Pericardium fibroblast (primary cell): ENCODE results near the gene CCDC73. TPM values are rescaled to one million over a fixed set of nuclear protein-coding genes. Genes with fewer than 3 reads are reported as not detected.

Experiments used
- total RNA-seq: library from RNA; depleted of rRNA; stranded (reverse); fragments of >200 nt; gene quantifications from 2 replicates; pipeline ENCODE4 v1.2.3, GENCODE V29; 2015

Gene CCDC73
- not detected in 2 replicates for total RNA-seq

GRCh38 chr11:32794439-32794838, at the start of gene CCDC73:
Gene CCDC73 (minus strand): TSS chr11:32794662. CDS start chr11:32760243, 34,419 bp downstream.

GRCh38 chr11:32829680-32830412, 35.4 kb upstream of the CCDC73 start, which contains the start of gene PRRG4:
Gene PRRG4 (plus strand): TSS chr11:32829927. CDS start chr11:32830530, 603 bp downstream.

DNA sequence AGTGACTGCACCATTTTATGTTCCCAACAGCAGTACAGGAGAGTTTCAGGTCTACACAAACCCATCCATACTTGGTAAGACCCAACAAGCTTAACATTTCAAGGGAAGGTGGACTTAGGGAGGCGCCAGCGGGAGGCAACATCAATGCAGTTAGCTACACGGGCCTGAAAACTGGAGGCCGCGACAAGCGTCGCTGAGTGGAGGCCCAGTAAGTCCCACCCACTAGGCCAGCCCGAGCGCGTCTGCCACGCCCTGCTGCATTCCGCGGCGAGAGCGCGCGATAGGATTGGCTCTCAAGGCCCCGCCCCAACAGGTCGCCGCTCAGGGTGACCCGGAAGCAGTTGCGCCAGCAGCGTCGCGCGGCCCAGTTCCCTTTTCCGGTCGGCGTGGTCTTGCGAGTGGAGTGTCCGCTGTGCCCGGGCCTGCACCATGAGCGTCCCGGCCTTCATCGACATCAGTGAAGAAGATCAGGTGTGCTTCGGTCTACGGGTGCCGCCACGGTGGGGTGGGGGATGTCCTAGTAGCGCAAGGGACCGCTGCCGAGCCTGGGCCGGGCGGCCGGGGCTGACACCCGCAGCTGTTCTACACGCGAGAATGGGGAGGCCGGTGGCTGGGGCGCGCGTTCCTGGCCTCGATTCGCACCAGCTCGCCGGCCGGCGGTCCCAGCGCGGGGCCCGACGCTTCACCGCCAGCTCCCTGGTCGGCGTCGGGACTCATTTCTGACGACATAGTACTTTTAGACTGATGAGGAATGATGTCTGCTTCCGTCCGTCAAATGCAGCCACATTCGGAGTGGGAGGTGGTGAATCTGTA, 210.8 kb downstream of the CCDC73 start, which contains the start of gene EIF3M:
TSS of gene EIF3M (plus strand) at position 373 of the 813 bp plus-strand sequence. CDS start at position 430, 57 bp downstream.

Other genes with a start within 250 kb of the CCDC73 start
- 525 and 658 TPM in 2 replicates for gene EIF3M, start 210.8 kb downstream of the CCDC73 start, total RNA-seq
- gene PRRG4, start 35.3 kb upstream of the CCDC73 start, total RNA-seq, result not detected in 2 replicates
- 10.5 and 14.0 TPM in 2 replicates for gene QSER1, start 98.1 kb upstream of the CCDC73 start, total RNA-seq
- 0.93 and 4.7 TPM in 2 replicates for gene DEPDC7, start 221.2 kb upstream of the CCDC73 start, total RNA-seq
- gene TCP11L1, start 244.9 kb upstream of the CCDC73 start, total RNA-seq, result 11.6 and 19.7 TPM in 2 replicates